NB4 (cell line): Measurements from ENCODE around the gene SPR.

Experiments used
- DNase-seq: peaks from one replicate; pipeline ENCODE4 v3.0.0; 2010; ENCODE audit warnings: low read depth
- H3K4me3 ChIP-seq: one replicate; pipeline ENCODE4 v1.5.1; 2011; ENCODE audit warnings: mild to moderate bottlenecking, low read depth, low read length, moderate library complexity
- MYC ChIP-seq: IDR thresholded peaks from 2 replicates; pipeline ENCODE4 v1.6.1; 2011; ENCODE audit warnings: low read depth, low read length
- POLR2A ChIP-seq: IDR thresholded peaks from 2 replicates; pipeline ENCODE4 v1.6.1; 2011; ENCODE audit warnings: mild to moderate bottlenecking; ENCODE audit not compliant: insufficient read length; ENCODE audit errors: extremely low read depth
- TF ChIP-seq, protein P1 (sequence below): IDR thresholded peaks from one replicate; pipeline ENCODE4 v1.5.1; 2012; ENCODE audit warnings: low read depth, low read length
- TF ChIP-seq, protein P2 (sequence below): IDR thresholded peaks from 2 replicates; pipeline ENCODE4 v1.6.1; 2011; ENCODE audit warnings: low read depth, low read length

Gene SPR

GRCh38 chr2:72887740-72888437 lies 681 bp downstream of the SPR start:
- DNase-seq = peak; percentile 84
- TF ChIP-seq, protein P1, sequence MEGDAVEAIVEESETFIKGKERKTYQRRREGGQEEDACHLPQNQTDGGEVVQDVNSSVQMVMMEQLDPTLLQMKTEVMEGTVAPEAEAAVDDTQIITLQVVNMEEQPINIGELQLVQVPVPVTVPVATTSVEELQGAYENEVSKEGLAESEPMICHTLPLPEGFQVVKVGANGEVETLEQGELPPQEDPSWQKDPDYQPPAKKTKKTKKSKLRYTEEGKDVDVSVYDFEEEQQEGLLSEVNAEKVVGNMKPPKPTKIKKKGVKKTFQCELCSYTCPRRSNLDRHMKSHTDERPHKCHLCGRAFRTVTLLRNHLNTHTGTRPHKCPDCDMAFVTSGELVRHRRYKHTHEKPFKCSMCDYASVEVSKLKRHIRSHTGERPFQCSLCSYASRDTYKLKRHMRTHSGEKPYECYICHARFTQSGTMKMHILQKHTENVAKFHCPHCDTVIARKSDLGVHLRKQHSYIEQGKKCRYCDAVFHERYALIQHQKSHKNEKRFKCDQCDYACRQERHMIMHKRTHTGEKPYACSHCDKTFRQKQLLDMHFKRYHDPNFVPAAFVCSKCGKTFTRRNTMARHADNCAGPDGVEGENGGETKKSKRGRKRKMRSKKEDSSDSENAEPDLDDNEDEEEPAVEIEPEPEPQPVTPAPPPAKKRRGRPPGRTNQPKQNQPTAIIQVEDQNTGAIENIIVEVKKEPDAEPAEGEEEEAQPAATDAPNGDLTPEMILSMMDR = peak; percentile 98
- TF ChIP-seq POLR2A (no peak), MYC (0 out of 2 replicates have a peak, but pooled peaks have one; percentile 27)
- TF ChIP-seq, protein P2, sequence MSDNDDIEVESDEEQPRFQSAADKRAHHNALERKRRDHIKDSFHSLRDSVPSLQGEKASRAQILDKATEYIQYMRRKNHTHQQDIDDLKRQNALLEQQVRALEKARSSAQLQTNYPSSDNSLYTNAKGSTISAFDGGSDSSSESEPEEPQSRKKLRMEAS = peak; percentile 31; the same call in 1 of the 2 replicates
- H3K4me3 ChIP-seq = peak overlapping the region; percentile 74

DNA sequence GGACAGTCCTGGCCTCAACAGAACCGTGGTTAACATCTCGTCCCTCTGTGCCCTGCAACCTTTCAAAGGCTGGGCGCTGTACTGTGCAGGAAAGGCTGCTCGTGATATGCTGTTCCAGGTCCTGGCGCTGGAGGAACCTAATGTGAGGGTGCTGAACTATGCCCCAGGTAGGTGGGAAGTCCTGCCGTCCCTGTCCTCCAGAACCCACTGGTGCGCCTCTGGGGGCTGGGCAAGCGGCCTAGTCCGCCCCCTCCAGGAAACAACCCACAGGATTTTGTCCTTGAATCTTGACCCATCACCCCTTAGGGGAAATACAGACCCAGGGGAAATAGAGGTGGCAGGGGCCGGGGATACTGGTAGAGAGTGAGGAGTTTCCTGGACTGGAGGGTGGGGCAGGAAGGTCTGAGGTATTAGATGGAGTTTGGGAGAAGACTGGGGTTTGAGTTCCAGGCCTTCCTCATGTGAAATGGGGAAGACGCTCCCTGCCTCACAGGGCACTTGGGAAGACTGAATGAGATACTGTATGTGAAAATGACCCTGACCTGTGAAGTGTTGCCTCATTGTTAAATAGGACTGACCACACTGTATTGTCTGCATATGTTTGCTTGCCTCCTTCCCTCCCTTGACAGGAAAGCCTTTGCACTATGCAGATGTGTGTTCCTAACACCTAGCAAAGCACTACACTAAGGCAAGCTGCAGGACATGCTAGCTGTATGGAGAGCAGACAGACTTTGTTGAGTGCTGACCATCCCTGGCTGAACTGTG lies 1.4 kb downstream of the SPR start:
- TF ChIP-seq, protein P1 = no peak
- TF ChIP-seq POLR2A = no peak
- TF ChIP-seq, protein P2 = no peak
- no peak for TF ChIP-seq MYC
- no peak for DNase-seq
- peak overlapping the region; percentile 74 for H3K4me3 ChIP-seq

DNA sequence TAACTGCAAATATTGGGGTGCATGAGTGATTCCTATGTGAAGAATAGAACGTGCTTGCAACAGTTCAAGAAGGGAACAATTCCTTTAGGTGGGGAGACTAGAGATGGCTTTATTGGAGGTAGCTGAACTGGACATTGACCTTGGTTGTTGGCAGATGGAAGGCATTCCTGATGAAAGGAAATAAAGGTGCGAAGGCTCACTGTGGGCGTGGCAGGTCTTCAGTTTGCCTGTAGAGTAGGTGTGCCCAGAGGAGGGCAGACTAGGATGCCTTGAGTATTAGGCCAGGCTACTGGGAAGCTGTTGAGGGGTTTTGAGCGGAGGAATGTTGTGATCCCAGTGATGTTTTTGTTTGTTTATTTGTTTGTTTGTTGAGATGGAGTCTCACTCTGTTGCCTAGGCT lies 2.8 kb downstream of the SPR start:
- no peak overlapping the region for H3K4me3 ChIP-seq
- DNase-seq = no peak
- TF ChIP-seq, protein P2 = no peak
- TF ChIP-seq, protein P1 = no peak
- no peak for TF ChIP-seq POLR2A
- TF ChIP-seq MYC = no peak

DNA sequence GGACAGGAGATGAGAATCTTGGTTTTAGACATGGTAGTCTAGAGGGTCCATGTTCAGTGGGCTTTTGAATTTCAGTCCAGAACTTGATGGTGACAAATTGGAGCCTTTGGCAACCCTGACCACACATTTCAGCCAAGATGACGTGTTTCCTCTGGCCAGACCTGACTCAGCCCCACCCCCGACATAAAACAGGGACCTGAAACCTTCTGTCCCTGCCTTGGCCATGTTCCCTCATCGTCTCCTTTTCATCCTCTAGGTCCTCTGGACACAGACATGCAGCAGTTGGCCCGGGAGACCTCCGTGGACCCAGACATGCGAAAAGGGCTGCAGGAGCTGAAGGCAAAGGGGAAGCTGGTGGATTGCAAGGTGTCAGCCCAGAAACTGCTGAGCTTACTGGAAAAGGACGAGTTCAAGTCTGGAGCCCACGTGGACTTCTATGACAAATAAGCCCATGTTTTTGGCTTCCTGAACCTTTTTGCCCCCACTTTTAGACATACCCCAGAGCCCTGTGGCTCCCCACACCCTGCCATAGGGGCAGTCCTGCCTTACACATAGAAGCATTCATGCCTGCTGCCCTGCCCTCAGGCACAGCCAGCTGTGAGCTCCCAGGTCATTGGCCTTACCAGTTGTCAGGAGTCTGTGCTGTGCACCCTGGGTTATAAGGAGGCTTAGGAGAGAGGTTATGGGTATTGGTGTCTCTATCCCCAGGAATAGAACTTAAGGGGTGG lies 4.0 kb downstream of the SPR start:
- TF ChIP-seq, protein P1 = no peak
- TF ChIP-seq MYC (no peak), POLR2A (no peak)
- TF ChIP-seq, protein P2 = no peak
- H3K4me3 ChIP-seq = no peak overlapping the region
- DNase-seq = no peak

GRCh38 chr2:72892506-72893173 lies 5.4 kb downstream of the SPR start:
- H3K4me3 ChIP-seq = no peak overlapping the region
- peak; percentile 74 for DNase-seq
- TF ChIP-seq MYC (no peak), POLR2A (no peak)
- TF ChIP-seq, protein P1 = peak; percentile 79
- TF ChIP-seq, protein P2 = no peak
